ENCODE data around the gene IL31RA.

DNA sequence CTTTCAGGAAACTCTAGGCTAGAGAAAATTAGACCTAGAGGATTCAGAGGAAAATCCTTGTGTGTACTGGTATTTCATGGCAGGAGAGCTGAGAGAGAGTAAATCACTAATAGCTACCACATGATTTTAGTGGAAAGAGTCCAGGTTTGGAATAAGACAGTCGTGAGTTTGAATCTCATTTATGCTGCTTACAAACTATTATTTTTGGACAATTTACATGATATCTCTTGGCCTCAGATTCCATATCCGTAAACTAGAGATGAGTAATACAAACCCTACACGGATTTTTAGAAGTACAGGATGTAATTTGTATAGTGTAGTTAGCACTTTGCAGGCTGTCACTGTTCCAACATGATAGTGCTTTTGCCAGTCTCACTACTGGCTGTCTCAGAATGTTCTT is 2.7 kb downstream of the IL31RA start:
- no peak for TF ChIP-seq POLR2AphosphoS5 (IDR thresholded peaks at IDR 0.05; ENCODE audit: low read depth, low read length)
- TF ChIP-seq TAF1 (IDR thresholded peaks at IDR 0.05; ENCODE audit: borderline replicate concordance, insufficient read depth, low read length) = no peak

Measured in PFSK-1 (cell line).